Cerebellar nuclear complex (tissue), 1 donor: ENCODE results near the gene FGD6.
"Not testable (repeated sequence)": the region's sequence is repeated elsewhere in the genome, so short reads cannot be mapped to it uniquely, and the experiment has no call there.

Experiments used
- DNase-seq, 2 experiments: peaks; one replicate each; lab custom pipeline; 2025; lab: John Stamatoyannopoulos, UW

The FGD6 gene

GRCh38 chr12:95126076-95126475, 91.2 kb downstream of the FGD6 start:
- no peak for DNase-seq

- no peak for DNase-seq
Observed at GRCh38 chr12:95124106-95124505, 93.2 kb downstream of the FGD6 start.

GRCh38 chr12:95118788-95119179, 98.5 kb downstream of the FGD6 start:
- no peak for DNase-seq

- DNase-seq, result no peak
Observed at GRCh38 chr12:95118138-95118787, 99.0 kb downstream of the FGD6 start.

GRCh38 chr12:95117178-95117599, 100.1 kb downstream of the FGD6 start:
- DNase-seq, result peak in 1 of 2 experiments; percentile 61

- DNase-seq, result no peak
Observed at GRCh38 chr12:95116773-95117172, 100.5 kb downstream of the FGD6 start.

GRCh38 chr12:95116341-95116740, 100.9 kb downstream of the FGD6 start:
- DNase-seq, result no peak

- no peak for DNase-seq
Observed at GRCh38 chr12:95115641-95116040, 101.6 kb downstream of the FGD6 start.

GRCh38 chr12:95114766-95115405, 102.4 kb downstream of the FGD6 start:
- DNase-seq, result no peak

GRCh38 chr12:95107362-95107761, 109.9 kb downstream of the FGD6 start:
- DNase-seq, result no peak

GRCh38 chr12:95105540-95105939, 111.7 kb downstream of the FGD6 start:
- no peak for DNase-seq

GRCh38 chr12:95104919-95105452, 112.3 kb downstream of the FGD6 start:
- DNase-seq, result no peak

- DNase-seq, result no peak
Observed at GRCh38 chr12:95102916-95103671, 114.2 kb downstream of the FGD6 start.

GRCh38 chr12:95101957-95102356, 115.3 kb downstream of the FGD6 start:
- DNase-seq, result not testable (repeated sequence)

GRCh38 chr12:95100264-95101190, 116.7 kb downstream of the FGD6 start:
- no peak for DNase-seq

- no peak for DNase-seq
Observed at GRCh38 chr12:95099270-95099790, 117.9 kb downstream of the FGD6 start.

- DNase-seq, result peak; percentile 76 to 89
Observed at GRCh38 chr12:95096852-95097251, 120.4 kb downstream of the FGD6 start.

GRCh38 chr12:95096378-95096777, 120.9 kb downstream of the FGD6 start:
- DNase-seq, result no peak

- DNase-seq, result not testable (repeated sequence)
Observed at GRCh38 chr12:95095866-95096265, 121.4 kb downstream of the FGD6 start.

GRCh38 chr12:95089462-95089861, 127.8 kb downstream of the FGD6 start:
- no peak for DNase-seq

GRCh38 chr12:95088379-95088778, 128.9 kb downstream of the FGD6 start:
- no peak for DNase-seq
